GM18909 (cell line): ENCODE results near the gene TGM3.

Source experiments
- ATAC-seq: cut with Tn5 transposase; IDR thresholded peaks from one replicate; pipeline ENCODE4 v1.9.1; 2021; ENCODE audit warnings: mild to moderate bottlenecking; ENCODE audit not compliant: unreplicated experiment, poor library complexity

TGM3 gene

GRCh38 chr20:2335096-2335870 is 39.5 kb downstream of the TGM3 start:
- ATAC-seq = no peak

- no peak for ATAC-seq
These were observed 40.7 kb downstream of the TGM3 start for GRCh38 chr20:2336471-2336870.

GRCh38 chr20:2337142-2337541 is 41.3 kb downstream of the TGM3 start:
- ATAC-seq = no peak

GRCh38 chr20:2338411-2339066 is 42.7 kb downstream of the TGM3 start:
- no peak for ATAC-seq

GRCh38 chr20:2340136-2340535 is 44.3 kb downstream of the TGM3 start:
- ATAC-seq = no peak

- no peak for ATAC-seq
These were observed 45.0 kb downstream of the TGM3 start for GRCh38 chr20:2340823-2341222.

GRCh38 chr20:2341336-2341735 is 45.5 kb downstream of the TGM3 start:
- ATAC-seq = no peak

GRCh38 chr20:2342243-2342642 is 46.4 kb downstream of the TGM3 start:
- ATAC-seq = no peak

GRCh38 chr20:2346188-2346587 is 50.4 kb downstream of the TGM3 start:
- no peak for ATAC-seq

GRCh38 chr20:2348336-2348735 is 52.5 kb downstream of the TGM3 start:
- ATAC-seq = no peak

GRCh38 chr20:2349801-2350200 is 54.0 kb downstream of the TGM3 start:
- ATAC-seq = no peak

GRCh38 chr20:2350606-2351005 is 54.8 kb downstream of the TGM3 start:
- no peak for ATAC-seq

GRCh38 chr20:2353231-2353630 is 57.4 kb downstream of the TGM3 start:
- ATAC-seq = no peak

GRCh38 chr20:2357114-2357513 is 61.3 kb downstream of the TGM3 start:
- no peak for ATAC-seq

- no peak for ATAC-seq
These were observed 62.2 kb downstream of the TGM3 start for GRCh38 chr20:2358006-2358405.

GRCh38 chr20:2361035-2361593 is 65.3 kb downstream of the TGM3 start:
- ATAC-seq = no peak

GRCh38 chr20:2363187-2363586 is 67.4 kb downstream of the TGM3 start:
- no peak for ATAC-seq

- no peak for ATAC-seq
These were observed 67.8 kb downstream of the TGM3 start for GRCh38 chr20:2363587-2363986.

- no peak for ATAC-seq
These were observed 68.2 kb downstream of the TGM3 start for GRCh38 chr20:2364044-2364443.

GRCh38 chr20:2365091-2365490 is 69.3 kb downstream of the TGM3 start:
- ATAC-seq = no peak

- no peak for ATAC-seq
These were observed 69.9 kb downstream of the TGM3 start for GRCh38 chr20:2365666-2366065.

- no peak for ATAC-seq
These were observed 72.8 kb downstream of the TGM3 start for GRCh38 chr20:2368621-2369020.
